OCI-M1 (cell line): ENCODE results near the gene ATP9B.

ENCODE experiments used
- DNase-seq: peaks from one replicate; lab custom pipeline; 2025; lab: John Stamatoyannopoulos, UW

Gene ATP9B

GRCh38 chr18:79328887-79329286 is 259.7 kb downstream of the ATP9B start:
- no peak for DNase-seq

GRCh38 chr18:79329786-79330185 is 260.6 kb downstream of the ATP9B start:
- no peak for DNase-seq

GRCh38 chr18:79332646-79333045 is 263.5 kb downstream of the ATP9B start:
- no peak for DNase-seq

GRCh38 chr18:79333046-79333445 is 263.9 kb downstream of the ATP9B start:
- DNase-seq, result no peak

GRCh38 chr18:79334496-79335233 is 265.5 kb downstream of the ATP9B start:
- DNase-seq, result no peak

GRCh38 chr18:79335833-79336360 is 266.7 kb downstream of the ATP9B start:
- DNase-seq, result no peak

- no peak for DNase-seq
Measured at GRCh38 chr18:79336556-79337142, 267.5 kb downstream of the ATP9B start.

GRCh38 chr18:79337184-79337583 is 268.0 kb downstream of the ATP9B start:
- DNase-seq, result no peak

GRCh38 chr18:79337620-79338019 is 268.4 kb downstream of the ATP9B start:
- no peak for DNase-seq

- DNase-seq, result no peak
Measured at GRCh38 chr18:79339094-79339908, 270.1 kb downstream of the ATP9B start.

- DNase-seq, result no peak
Measured at GRCh38 chr18:79343567-79344207, 274.5 kb downstream of the ATP9B start.

- no peak for DNase-seq
Measured at GRCh38 chr18:79344208-79344581, 275.0 kb downstream of the ATP9B start.

- no peak for DNase-seq
Measured at GRCh38 chr18:79345366-79345765, 276.2 kb downstream of the ATP9B start.

GRCh38 chr18:79345981-79346380 is 276.8 kb downstream of the ATP9B start:
- DNase-seq, result no peak

GRCh38 chr18:79348066-79348465 is 278.9 kb downstream of the ATP9B start:
- DNase-seq, result no peak

GRCh38 chr18:79352432-79352831 is 283.2 kb downstream of the ATP9B start:
- no peak for DNase-seq

GRCh38 chr18:79353267-79353666 is 284.1 kb downstream of the ATP9B start:
- no peak for DNase-seq

- DNase-seq, result no peak
Measured at GRCh38 chr18:79354350-79354749, 285.2 kb downstream of the ATP9B start.

- no peak for DNase-seq
Measured at GRCh38 chr18:79355433-79356335, 286.5 kb downstream of the ATP9B start.

GRCh38 chr18:79356435-79356834 is 287.2 kb downstream of the ATP9B start:
- no peak for DNase-seq

- no peak for DNase-seq
Measured at GRCh38 chr18:79360933-79361332, 291.7 kb downstream of the ATP9B start.
